ENCODE results near the gene PAF1. TPM values are rescaled to one million over a fixed set of nuclear protein-coding genes. Genes with fewer than 3 reads are reported as not detected.

The PAF1 gene
- polyA plus RNA-seq, 2 of the 4 experiments (the other 2 are of a cell fraction) = 103 to 110 TPM

DNA sequence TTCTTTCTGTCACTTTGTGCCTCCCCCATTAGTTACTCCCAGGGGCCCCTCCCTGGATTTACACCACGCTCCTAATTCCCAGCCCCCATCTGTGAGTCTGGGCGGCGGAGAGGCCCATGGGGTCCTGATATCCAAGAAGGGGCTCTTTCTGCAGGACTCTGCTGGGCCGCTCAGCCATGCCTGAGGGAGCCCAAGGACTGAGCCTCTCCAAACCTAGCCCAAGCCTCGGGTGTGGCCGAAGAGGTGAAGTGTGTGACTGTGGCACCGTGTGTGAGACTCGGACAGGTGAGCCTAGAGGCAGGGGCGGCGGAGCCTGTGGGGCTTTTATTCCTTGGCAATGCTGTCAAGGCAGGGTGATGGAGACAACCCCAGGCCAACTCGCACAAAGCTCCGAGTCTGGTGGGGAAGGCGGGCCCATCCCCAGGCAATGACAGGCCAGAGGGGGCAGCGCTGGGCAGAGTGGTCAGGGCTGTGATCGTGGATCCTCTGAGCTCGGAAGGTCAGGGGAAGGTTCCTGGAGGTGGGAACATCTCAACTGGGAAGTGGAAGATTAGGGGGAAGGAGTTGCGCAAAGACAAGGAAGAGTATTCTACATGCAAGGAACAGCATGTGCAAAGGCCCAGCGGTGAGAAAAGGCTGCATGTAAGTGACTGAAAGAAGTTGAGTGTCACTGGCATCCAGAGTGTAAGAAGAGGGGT, 23.2 kb upstream of the PAF1 start:
- WGBS (ENCODE audit: missing lambda C conversion rate) = 64% methylated on average over 18 of the region's 18 CpGs
- FAIRE-seq (peak; percentile 72), DNase-seq (ENCODE audit: low read depth in 1 of 2, low spot score in 1 of 2) (peak; percentile 77 to 91), ATAC-seq (peak; percentile 2 to 13; a peak in 3 of 6 replicates)
- POLR2A ChIA-PET = interaction anchor here (0.8 to 4.7 kb wide), 11 partner anchors 9 to 119 kb away, joined by 3 to 102 read pairs (median 4); partner anchors contain the start of genes EID2B, MED29, PAF1 and RPS16
- H3K4me1 ChIP-seq = peaks cover 34% of the 10 kb centered on the region
- H3K27ac ChIP-seq = peak overlapping the region; percentile 89 to 94
- no peaks in the 10 kb centered on the region for H3K9me3 ChIP-seq
- peak overlapping the region; percentile 89 for H3K4me2 ChIP-seq
- CTCF ChIA-PET = interaction anchor here (0.6 to 23.5 kb wide), 18 partner anchors 12 to 129 kb away, joined by 3 to 457 read pairs (median 4); partner anchors contain the start of genes EID2B, MED29, PAF1 and RPS16
- H3K4me3 ChIP-seq = peak overlapping the region; percentile 67
- TF ChIP-seq JUNB (IDR thresholded peaks at IDR 0.05) (no peak), EP300 (IDR thresholded peaks at IDR 0.05) (no peak), HDAC2 (IDR thresholded peaks at IDR 0.05) (0 out of 2 replicates have a peak, but pooled peaks have one; percentile 70), MYC (IDR thresholded peaks at IDR 0.05; ENCODE audit: borderline replicate concordance, low read length) (no peak), RAD21 (conservative IDR thresholded peaks at IDR 0.05 in 1 of 2, IDR thresholded peaks at IDR 0.05 in 1 of 2) (peak; percentile 35 to 44; a peak in 3 of 5 replicates), ESRRA (IDR thresholded peaks at IDR 0.05; ENCODE audit: borderline replicate concordance, low read length) (no peak), MAFK (IDR thresholded peaks at IDR 0.05; ENCODE audit: partially characterized antibody) (no peak), RFX5 (IDR thresholded peaks at IDR 0.05) (no peak), MAZ (IDR thresholded peaks at IDR 0.05; ENCODE audit: borderline replicate concordance, low read depth, low read length) (no peak), HOXB5 (CRISPR knock-in tag; IDR thresholded peaks at IDR 0.05) (peak; percentile 35; the same call in 1 of the 2 replicates), TP53 (CRISPR knock-in tag; IDR thresholded peaks at IDR 0.05) (no peak), HOXB13 (CRISPR knock-in tag; IDR thresholded peaks at IDR 0.05; ENCODE audit: low read depth) (peak; percentile 52; the same call in 1 of the 2 replicates), GATA3 (IDR thresholded peaks at IDR 0.05; ENCODE audit: borderline replicate concordance) (peak; percentile 39; the same call in 1 of the 2 replicates), KDM1A (IDR thresholded peaks at IDR 0.05; ENCODE audit: low read depth) (peak; percentile 90), CEBPB (IDR thresholded peaks at IDR 0.05) (peak; percentile 62 to 76; a peak in 3 of 4 replicates), ZFP36 (IDR thresholded peaks at IDR 0.05; ENCODE audit: borderline replicate concordance, partially characterized antibody) (no peak), PHF8 (IDR thresholded peaks at IDR 0.05; ENCODE audit: borderline replicate concordance, low read depth) (no peak), ZSCAN20 (CRISPR knock-in tag; IDR thresholded peaks at IDR 0.05) (no peak), ZNF302 (CRISPR knock-in tag; IDR thresholded peaks at IDR 0.05) (no peak), POLR2AphosphoS2 (conservative IDR thresholded peaks at IDR 0.05; ENCODE audit: low read length) (no peak), NPAS2 (CRISPR knock-in tag; IDR thresholded peaks at IDR 0.05; ENCODE audit: borderline replicate concordance) (no peak), FOXS1 (CRISPR knock-in tag; IDR thresholded peaks at IDR 0.05) (no peak), RARB (CRISPR knock-in tag; IDR thresholded peaks at IDR 0.05) (no peak), HOXA7 (CRISPR knock-in tag; IDR thresholded peaks at IDR 0.05) (0 out of 2 replicates have a peak, but pooled peaks have one; percentile 44), KDM5A (IDR thresholded peaks at IDR 0.05) (no peak), FOSL2 (IDR thresholded peaks at IDR 0.05) (no peak), FOSL2 (CRISPR knock-in tag; IDR thresholded peaks at IDR 0.05) (0 out of 2 replicates have a peak, but pooled peaks have one; percentile 7), RNF2 (IDR thresholded peaks at IDR 0.05; ENCODE audit: borderline replicate concordance, low read depth) (no peak), FOSB (CRISPR knock-in tag; IDR thresholded peaks at IDR 0.05) (no peak), SMC3 (IDR thresholded peaks at IDR 0.05) (peak; percentile 21; the same call in 1 of the 3 replicates), SREBF2 (IDR thresholded peaks at IDR 0.05) (no peak)
- TF ChIP-seq, protein P1, sequence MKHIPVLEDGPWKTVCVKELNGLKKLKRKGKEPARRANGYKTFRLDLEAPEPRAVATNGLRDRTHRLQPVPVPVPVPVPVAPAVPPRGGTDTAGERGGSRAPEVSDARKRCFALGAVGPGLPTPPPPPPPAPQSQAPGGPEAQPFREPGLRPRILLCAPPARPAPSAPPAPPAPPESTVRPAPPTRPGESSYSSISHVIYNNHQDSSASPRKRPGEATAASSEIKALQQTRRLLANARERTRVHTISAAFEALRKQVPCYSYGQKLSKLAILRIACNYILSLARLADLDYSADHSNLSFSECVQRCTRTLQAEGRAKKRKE (CRISPR knock-in tag; IDR thresholded peaks at IDR 0.05; ENCODE audit: low read depth) = no peak
- TF ChIP-seq, protein P2, sequence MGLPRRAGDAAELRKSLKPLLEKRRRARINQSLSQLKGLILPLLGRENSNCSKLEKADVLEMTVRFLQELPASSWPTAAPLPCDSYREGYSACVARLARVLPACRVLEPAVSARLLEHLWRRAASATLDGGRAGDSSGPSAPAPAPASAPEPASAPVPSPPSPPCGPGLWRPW (IDR thresholded peaks at IDR 0.05) = no peak
- TF ChIP-seq, protein P3, sequence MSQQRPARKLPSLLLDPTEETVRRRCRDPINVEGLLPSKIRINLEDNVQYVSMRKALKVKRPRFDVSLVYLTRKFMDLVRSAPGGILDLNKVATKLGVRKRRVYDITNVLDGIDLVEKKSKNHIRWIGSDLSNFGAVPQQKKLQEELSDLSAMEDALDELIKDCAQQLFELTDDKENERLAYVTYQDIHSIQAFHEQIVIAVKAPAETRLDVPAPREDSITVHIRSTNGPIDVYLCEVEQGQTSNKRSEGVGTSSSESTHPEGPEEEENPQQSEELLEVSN (IDR thresholded peaks at IDR 0.05; ENCODE audit: borderline replicate concordance, low read depth) = no peak
- TF ChIP-seq, protein P4, sequence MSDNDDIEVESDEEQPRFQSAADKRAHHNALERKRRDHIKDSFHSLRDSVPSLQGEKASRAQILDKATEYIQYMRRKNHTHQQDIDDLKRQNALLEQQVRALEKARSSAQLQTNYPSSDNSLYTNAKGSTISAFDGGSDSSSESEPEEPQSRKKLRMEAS (IDR thresholded peaks at IDR 0.05) = peak; percentile 60
- TF ChIP-seq, protein P5, sequence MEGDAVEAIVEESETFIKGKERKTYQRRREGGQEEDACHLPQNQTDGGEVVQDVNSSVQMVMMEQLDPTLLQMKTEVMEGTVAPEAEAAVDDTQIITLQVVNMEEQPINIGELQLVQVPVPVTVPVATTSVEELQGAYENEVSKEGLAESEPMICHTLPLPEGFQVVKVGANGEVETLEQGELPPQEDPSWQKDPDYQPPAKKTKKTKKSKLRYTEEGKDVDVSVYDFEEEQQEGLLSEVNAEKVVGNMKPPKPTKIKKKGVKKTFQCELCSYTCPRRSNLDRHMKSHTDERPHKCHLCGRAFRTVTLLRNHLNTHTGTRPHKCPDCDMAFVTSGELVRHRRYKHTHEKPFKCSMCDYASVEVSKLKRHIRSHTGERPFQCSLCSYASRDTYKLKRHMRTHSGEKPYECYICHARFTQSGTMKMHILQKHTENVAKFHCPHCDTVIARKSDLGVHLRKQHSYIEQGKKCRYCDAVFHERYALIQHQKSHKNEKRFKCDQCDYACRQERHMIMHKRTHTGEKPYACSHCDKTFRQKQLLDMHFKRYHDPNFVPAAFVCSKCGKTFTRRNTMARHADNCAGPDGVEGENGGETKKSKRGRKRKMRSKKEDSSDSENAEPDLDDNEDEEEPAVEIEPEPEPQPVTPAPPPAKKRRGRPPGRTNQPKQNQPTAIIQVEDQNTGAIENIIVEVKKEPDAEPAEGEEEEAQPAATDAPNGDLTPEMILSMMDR (IDR thresholded peaks at IDR 0.05) = peak; percentile 51
- TF ChIP-seq, protein P6, sequence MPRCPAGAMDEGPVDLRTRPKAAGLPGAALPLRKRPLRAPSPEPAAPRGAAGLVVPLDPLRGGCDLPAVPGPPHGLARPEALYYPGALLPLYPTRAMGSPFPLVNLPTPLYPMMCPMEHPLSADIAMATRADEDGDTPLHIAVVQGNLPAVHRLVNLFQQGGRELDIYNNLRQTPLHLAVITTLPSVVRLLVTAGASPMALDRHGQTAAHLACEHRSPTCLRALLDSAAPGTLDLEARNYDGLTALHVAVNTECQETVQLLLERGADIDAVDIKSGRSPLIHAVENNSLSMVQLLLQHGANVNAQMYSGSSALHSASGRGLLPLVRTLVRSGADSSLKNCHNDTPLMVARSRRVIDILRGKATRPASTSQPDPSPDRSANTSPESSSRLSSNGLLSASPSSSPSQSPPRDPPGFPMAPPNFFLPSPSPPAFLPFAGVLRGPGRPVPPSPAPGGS (IDR thresholded peaks at IDR 0.05) = no peak
